NCI-H146 treated with DMSO at 0.1 percent for 48 hours (cell line): Measurements from ENCODE around the gene ASGR1.
"Not testable (repeated sequence)": the region's sequence is repeated elsewhere in the genome, so short reads cannot be mapped to it uniquely, and the experiment has no call there.

ENCODE experiments used
- DNase-seq: peaks from one replicate; lab custom pipeline; 2025; ENCODE audit not compliant: unreplicated experiment; lab: John Stamatoyannopoulos, UW

The ASGR1 gene

DNA sequence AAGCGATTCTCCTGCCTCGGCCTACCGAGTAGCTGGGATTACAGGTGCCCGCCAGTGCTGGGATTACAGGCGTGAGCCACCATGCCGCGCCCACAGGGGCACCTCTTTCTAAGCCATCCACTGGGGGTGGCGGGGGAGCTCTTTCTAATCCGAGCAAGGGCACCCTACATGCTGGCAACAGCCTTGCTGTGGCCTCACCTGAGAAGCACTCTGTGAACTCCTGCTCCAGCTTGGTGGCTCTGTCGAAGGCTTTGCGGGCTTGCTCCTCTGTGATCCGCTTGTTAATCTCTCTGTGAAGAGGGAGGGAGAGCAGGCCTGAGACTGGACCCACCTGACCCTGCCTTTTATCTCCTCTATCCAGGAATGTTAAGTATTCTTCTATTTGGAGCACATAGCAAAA lies 11.9 kb upstream of the ASGR1 start:
- no peak for DNase-seq

DNA sequence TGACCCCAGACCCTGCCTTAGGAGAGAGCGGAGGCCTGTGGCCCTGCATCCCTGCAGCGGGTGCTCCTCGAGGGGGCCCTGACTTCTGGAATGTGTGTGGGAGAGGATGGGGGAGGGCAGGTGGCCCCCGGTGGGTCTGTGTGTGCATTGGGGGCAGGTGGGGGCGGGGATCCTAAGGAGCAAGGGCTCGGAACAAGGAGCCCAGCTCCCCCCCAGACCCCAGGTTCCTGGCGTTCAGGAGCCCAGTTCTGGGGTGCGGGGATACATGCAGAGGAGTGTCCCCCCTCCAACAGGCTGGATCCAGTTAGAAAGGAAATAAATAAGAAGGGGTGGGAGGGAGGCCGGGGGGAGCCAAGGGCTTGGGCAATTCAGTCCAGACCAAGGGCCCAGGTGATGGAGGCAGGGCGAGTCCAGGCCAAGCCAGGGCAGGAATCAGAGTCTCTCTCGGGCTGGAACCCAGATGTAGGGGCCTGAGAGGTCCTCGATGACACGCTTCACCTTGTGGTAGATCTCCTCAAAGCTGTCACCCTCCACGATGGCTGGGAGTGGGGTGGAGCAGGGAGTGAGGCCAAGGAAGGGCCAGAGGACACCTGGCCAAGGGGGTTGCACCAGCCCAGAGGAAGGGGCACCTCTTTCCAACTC lies 11.2 kb upstream of the ASGR1 start:
- DNase-seq = no peak

- no peak for DNase-seq
Observed at GRCh38 chr17:7186241-7186640, 7.1 kb upstream of the ASGR1 start.

- DNase-seq = no peak
Observed at GRCh38 chr17:7184647-7185046, 5.5 kb upstream of the ASGR1 start.

GRCh38 chr17:7184091-7184488 lies 4.9 kb upstream of the ASGR1 start:
- no peak for DNase-seq

GRCh38 chr17:7183433-7184090 lies 4.4 kb upstream of the ASGR1 start:
- no peak for DNase-seq

- DNase-seq = not testable (repeated sequence)
Observed at GRCh38 chr17:7182101-7182500, 2.9 kb upstream of the ASGR1 start.

DNA sequence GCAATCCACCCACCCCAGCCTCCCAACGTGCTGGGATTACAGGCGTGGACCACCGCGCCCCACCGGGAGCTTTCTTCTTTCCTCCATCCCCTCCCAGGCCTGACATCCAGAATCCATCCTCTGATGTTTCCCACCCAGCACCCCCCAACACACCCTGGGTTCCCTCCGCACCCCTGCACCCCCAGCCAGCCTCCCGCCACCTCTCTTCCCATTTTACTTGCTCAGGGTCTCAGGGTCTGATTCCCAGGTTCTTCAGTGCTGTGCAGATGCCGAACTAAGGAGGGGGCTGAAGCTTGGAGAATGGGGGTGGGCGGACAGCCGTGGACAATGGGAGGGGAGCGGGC lies 225 bp downstream of the ASGR1 start:
- DNase-seq = no peak

DNA sequence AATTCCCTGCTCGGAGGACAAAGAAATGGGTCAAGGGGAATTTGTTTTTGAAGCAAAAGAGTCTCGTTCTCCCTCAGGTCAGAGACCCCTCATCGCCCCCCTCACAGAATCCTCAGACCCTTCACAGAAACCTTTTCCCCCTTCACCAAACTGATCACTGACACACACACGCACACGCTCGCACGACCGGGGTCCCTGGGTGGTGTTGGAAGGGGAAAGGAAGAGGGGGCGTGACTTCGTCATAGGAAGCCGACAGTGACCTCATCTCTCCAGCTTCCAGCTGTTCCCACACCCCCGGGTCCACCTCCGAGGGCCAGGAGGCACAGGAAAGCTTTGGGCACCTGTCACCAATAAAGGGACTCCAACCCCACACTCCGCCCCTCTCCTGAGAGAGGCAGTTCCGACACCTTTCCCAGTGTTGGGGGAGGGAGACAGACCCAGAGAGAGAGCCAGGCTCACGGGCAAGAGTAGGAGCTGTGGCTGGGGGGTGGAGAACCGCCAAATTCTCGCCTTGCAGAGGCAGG lies 1.2 kb downstream of the ASGR1 start:
- DNase-seq = peak; percentile 22

DNA sequence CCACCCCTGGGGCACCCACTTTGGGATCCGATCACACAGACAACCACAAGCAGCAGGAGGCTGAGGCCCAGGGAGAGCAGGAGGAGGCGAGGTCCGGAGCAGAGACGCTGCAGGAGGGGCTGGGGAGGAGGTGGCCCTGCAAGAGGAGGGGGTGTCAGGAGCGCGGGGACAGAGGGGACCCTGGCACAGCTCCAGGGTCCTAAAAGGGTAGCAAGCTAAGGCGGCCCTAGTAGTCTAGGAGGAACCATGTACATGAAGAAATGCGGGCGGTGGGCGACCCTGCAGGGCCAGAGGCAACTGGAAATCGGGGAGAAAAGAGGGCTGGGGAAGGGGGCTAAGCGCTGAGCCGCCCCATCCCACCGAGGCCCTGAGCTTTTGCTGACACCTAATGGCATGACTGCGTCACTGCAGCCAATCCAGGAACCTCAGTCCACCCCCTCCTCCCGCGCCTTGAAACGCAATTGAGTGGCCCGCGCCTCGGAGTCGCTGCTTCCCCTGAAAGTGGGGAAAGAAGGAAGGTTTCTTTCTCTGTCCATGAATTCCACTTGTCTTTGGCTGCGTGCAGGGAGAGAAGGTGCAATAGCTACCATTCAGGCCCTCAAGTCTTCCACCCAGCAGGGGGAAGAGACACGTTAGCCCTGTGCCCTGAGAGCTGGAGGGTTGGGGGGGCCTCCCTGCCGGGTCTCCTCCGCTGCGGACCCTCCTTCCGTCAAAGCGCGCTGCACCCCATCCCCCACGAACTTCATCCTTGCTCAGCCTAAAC lies 1.8 kb downstream of the ASGR1 start:
- peak; percentile 23 for DNase-seq

- DNase-seq = no peak
Observed at GRCh38 chr17:7176841-7177190, 2.4 kb downstream of the ASGR1 start.

DNA sequence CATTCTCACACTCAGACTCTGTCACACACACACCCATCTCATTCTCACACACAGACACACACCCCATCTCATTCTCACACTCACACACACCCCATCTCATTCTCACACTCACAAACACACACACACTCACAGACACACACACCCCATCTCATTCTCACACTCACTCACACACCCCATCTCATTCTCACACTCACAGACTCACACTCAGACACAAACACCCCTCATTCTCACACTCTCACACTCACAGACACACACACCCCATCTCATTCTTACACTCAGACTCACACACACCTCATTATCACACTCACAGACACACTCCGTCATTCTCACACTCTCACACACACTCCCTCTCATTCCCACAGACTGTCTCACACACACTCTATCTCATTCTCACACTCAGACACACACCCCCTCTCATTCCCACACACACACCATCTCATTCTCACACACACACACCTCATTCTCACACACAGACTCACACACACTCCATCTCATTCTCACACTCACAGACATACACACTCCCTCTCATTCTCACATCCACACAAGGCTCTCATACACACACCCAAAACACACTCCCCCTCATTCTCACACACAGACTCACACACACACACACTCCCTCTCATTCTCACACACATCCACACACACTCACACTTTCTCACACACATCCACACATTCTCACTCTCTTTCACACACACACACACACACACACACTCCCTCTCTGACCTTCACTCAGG lies 2.9 kb downstream of the ASGR1 start:
- DNase-seq = no peak

DNA sequence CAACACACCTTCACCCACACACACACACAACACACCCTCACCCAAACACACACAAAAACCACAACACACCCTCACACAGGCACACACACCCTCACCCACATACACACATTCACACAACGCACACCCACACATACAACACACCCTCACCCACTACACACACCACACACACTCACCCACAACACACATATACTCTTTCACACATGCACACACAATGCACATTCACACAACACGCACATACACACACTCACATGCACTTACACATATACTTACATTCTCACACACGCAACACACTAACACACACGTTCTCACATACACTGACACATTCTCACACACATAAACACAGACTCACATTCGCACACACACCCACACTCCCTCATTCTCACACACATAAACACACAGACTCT lies 3.8 kb downstream of the ASGR1 start:
- no peak for DNase-seq

DNA sequence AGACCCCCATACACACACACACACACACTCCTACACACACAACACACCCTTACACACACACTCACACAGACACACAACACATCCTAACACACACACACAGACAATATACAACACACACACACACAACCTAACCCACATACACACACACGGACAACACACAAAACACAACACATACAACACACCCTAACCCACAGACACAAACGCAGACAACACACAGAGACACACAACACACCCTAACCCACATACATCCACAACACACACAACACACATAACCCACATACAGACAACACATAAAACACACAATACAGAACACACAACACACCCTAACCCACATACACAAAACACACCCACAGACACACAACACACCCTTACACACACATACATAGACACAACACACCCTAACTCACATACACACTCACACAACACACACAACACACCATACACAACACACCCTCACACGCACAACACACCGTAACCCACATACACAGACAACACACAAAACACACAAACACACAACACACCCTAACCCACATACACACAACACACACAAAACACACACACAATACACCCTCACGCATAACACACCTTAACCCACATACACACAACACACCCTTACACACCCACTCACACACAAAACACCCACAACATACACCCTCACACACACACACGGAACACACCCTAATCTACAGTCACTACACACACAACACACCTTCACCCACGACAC lies 4.4 kb downstream of the ASGR1 start:
- no peak for DNase-seq

DNA sequence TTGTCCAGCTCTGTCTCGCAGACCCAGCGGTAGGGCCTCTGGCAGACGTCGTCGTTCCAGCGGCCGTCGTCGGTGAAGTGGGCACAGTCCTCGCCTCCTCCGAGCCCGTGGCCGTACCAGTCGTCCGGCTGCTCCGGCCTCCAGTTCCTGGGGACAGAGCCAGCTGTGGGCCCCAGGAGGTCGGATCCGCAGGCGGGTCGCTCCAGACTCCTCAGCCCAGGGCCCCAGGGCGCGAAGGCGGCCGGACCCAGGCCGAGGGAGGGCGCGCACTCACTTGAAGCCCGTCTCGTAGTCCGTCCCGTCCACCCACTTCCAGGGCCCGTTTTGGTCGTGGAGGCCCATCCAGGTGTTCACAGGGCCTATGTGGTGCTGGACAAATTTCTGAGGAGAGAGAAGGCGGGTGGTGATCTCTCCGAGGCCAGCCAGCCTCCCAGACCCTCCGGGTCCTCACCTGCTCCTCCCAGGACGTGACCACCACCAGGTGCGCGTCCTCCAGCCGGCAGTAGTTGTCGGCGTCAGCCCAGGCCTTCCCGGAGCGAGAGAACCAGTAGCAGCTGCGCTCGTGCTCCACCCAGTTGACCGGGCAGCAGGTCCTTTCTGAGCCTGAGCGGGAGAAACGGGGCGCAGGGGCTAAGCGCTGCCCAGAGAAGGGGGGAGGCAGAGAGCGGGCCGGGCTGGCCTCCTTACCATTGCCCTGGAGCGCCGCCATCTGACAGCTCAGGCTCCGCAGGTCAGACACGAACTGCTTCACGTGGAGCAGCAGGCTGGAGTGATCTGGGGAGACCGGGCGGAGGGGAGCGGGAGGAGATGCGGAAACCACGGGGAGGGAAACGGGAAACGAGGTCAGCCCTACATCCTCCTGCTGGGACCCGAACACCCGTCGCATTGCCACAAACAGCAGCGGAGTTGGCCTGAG lies 5.2 kb downstream of the ASGR1 start:
- peak; percentile 46 for DNase-seq

- not testable (repeated sequence) for DNase-seq
Observed at GRCh38 chr17:7172522-7173191, 6.5 kb downstream of the ASGR1 start.

DNA sequence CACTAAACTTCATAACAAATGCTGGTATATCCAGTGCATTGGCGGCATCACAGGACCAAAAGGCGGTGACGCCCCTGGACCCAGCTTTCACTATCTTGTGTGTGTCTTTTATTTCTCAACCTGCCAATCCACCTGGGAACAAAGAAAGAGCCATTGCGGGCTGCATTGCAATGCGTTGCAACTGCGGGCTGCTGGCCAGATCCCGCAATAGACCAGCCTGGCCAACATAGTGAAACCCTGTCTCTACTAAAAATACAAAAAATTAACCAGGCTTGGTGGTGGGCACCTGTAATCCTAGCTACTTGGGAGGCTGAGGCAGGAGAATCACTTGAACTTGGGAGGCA lies 9.6 kb downstream of the ASGR1 start:
- DNase-seq = not testable (repeated sequence)

GRCh38 chr17:7168841-7169564 lies 10.2 kb downstream of the ASGR1 start:
- not testable (repeated sequence) for DNase-seq

DNA sequence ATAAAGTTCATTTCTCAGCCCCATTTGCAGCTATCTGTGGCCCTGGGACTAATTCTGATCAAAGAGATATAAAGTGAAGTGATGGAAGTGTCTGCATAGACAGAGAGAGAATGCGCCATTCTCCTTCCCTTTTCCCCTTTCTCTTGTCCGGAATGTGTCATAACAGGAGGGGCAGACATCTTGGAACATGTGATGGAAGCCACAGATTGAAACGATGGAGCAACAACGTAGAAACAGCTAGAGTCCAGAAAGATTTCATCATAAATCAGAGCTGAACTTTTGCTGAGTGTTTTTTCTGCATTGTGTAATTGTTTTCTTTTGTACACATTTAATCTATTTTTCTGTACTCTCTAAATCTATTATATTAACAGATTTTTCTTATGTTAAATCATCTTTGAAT lies 11.3 kb downstream of the ASGR1 start:
- no peak for DNase-seq
